GM23248 (cell line): ENCODE data around the gene ZNF724.

Experiments
- EZH2 ChIP-seq: fragments of 200-600 bp; sonication (generic); IDR thresholded peaks from 2 replicates; pipeline ENCODE4 v1.6.1; 2018; ENCODE audit warnings: antibody characterized with exemption, mild to moderate bottlenecking; ENCODE audit not compliant: insufficient read depth, poor library complexity, severe bottlenecking
- EZH2phosphoT487 ChIP-seq: fragments of 200-600 bp; sonication (generic); IDR thresholded peaks from 2 replicates; pipeline ENCODE4 v1.6.1; 2018; ENCODE audit warnings: antibody characterized with exemption, moderate library complexity, mild to moderate bottlenecking, low read depth; ENCODE audit not compliant: insufficient read depth

DNA sequence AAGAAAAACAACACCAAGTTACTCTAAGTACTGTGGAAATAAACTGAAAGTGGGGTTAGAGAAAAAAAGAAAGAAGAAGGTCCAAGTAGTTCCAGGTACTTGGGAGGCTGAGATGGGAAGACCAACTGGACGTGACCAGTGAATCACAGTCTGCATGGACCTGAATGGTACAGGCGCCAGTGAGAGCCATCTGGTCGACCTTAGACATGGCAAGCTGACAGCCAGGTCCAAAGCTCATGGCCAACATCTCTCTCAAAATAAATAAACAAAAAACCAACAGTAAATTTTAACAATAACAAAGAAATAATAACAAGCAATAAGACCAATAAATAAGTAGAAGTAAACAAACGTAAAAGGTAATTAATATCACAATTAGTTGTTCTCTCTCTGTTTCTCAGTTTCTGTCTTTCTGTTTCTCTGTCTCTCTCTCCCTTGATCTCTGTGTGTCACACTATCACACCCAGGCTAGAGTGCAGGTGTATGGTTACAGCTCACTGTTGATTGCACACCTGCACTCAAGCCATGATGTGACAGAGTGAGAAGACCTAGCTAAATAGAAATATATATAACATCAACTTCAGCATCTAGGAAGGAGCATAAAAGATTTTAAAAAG is 31.6 kb upstream of the ZNF724 start:
- TF ChIP-seq EZH2phosphoT487 (no peak), EZH2 (no peak)
